GM21423 (cell line): ENCODE data around the gene UGGT1.

ENCODE experiments used
- ATAC-seq: cut with Tn5 transposase; IDR thresholded peaks from one replicate; pipeline ENCODE4 v1.9.1; 2021; ENCODE audit warnings: mild to moderate bottlenecking, moderate library complexity; ENCODE audit not compliant: unreplicated experiment

The UGGT1 gene

GRCh38 chr2:128215897-128216642 is 125.1 kb downstream of the UGGT1 start:
- ATAC-seq: no peak

GRCh38 chr2:128217671-128218070 is 126.7 kb downstream of the UGGT1 start:
- no peak for ATAC-seq

GRCh38 chr2:128219891-128220290 is 128.9 kb downstream of the UGGT1 start:
- ATAC-seq: no peak

GRCh38 chr2:128227862-128228261 is 136.9 kb downstream of the UGGT1 start:
- no peak for ATAC-seq

GRCh38 chr2:128228894-128229293 is 137.9 kb downstream of the UGGT1 start:
- no peak for ATAC-seq

- peak; percentile 98 for ATAC-seq
These were observed 142.2 kb downstream of the UGGT1 start for GRCh38 chr2:128232965-128233789.

GRCh38 chr2:128233790-128234395 is 142.9 kb downstream of the UGGT1 start:
- no peak for ATAC-seq

- ATAC-seq: no peak
These were observed 143.6 kb downstream of the UGGT1 start for GRCh38 chr2:128234613-128235012.

- ATAC-seq: no peak
These were observed 144.6 kb downstream of the UGGT1 start for GRCh38 chr2:128235581-128235980.

GRCh38 chr2:128236491-128237035 is 145.6 kb downstream of the UGGT1 start:
- ATAC-seq: no peak

- ATAC-seq: no peak
These were observed 146.1 kb downstream of the UGGT1 start for GRCh38 chr2:128237081-128237534.

GRCh38 chr2:128237911-128238697 is 147.1 kb downstream of the UGGT1 start:
- no peak for ATAC-seq

GRCh38 chr2:128241896-128242295 is 150.9 kb downstream of the UGGT1 start:
- ATAC-seq: no peak
